NCI-H187 treated with DMSO at 0.1 percent for 48 hours (cell line): ENCODE measurements around the gene GALNT18.
"Not testable (repeated sequence)": the region's sequence is repeated elsewhere in the genome, so short reads cannot be mapped to it uniquely, and the experiment has no call there.

Source experiments
- DNase-seq: peaks from one replicate; lab custom pipeline; 2025; lab: John Stamatoyannopoulos, UW

The GALNT18 gene

DNA sequence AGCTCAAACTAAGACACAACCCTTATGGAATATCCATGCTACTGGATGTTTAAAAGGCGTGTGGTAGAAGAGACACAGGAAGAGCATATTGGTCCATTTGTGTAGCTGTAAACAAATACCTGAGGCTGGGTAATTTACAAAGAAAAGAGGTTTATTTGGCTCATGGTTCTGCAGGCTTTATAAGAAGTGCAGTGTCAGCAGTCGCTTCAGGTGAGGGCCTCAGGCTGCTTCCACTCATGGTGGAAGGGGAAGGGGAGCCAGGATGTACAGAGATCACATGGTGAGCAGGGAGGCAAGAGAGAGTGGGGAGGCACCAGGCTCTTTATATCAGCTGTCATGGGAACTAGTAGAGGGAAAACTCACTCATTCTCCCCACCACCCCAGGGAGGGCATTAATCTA is 237.0 kb downstream of the GALNT18 start:
- no peak for DNase-seq

DNA sequence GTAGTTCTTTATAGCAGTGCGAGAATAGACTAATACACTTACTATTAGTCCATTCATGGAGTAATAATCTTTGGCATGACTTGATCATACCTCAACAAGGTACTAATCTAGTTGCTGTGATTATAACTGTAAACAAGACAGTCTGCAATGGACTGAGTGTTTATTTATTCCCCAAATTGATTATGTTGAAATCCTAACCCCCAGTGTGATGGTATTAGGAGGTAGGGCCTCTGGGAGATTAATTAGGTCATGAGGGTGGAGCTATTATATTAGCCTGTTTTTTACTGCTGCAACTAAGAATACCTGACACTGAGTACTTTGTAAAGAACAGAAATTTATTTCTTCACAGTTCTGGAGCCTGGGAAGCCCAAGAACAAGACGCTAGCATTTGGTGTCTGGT is 237.8 kb downstream of the GALNT18 start:
- DNase-seq: no peak

DNA sequence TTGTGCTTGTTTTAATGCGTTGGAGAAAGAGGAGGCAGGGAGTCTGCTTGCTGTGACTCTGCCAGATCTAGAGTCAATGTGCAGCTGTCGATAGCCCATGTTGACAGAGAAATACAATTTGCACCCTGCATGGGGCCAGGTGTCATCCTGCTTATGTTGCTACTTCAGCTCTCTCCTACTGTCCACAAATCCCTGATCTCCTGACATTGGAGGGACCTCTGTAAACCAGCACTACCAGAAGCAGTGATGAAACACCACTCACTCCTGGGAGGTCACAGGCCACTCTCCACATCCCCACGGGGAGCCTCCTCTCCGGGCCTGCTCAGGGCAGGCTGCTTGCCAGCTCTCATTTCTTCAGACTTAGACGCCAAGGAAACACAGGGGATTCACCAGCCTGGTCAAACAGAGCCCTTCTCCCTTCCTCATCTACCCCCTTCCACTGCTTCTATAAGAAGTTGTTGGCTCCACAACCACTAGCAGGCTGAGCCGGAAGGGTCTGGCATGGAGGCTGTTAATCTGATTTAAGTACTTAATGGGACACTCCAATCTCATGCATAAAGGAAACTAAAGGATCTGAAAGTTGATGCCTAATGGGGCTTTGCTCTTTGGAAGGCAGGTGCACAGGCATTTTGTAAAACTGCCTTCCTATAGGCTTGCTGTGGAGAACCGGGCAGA is 238.8 kb downstream of the GALNT18 start:
- peak; percentile 94 for DNase-seq

DNA sequence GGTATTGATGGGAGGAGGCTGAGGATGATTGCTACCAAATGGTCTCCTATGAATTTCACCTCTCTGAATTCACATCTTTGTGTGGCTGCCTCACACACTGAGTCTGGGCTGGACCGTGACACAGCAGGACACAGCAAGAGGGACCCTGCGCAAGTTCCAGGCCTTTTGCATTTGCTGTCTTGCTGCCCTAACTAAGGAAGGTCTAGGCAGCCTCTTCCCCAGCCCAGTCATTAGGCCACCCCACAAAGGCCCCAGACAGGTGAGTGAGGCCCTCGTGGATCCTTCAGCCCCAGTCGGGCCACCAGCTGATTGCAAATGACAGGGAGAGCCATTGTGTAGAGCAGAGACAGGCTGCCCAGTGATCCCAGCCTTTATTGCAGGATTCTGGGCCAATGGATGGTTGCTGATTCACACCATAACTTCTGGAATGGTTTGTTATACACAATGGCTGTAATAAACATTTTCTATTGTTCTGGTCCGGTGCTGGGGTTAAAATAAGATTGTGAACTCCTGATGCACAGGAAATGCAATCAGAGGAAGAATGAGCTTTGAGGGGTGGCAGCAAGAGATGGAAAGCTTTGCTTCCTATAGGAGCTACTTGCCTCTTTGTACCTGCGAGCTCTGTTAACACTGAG is 240.2 kb downstream of the GALNT18 start:
- DNase-seq: no peak

DNA sequence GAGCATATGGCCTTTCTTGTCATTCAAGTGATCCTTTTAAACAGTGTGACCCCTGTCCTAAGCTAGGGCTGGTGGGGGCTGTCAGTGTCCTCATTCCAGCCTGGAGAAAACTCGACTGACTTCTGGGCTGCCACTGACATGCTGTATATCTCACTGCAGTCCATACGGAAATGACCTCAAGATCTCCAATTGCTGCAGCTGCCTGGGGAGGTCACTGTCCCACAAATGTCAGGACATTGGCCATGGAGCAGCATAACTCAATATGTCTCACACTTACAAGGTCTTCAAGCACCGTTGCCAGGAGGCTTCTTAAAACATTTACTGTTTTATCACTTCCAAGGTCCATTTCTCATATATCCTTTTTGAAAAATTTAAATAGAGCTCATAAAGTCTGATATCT is 240.9 kb downstream of the GALNT18 start:
- no peak for DNase-seq

DNA sequence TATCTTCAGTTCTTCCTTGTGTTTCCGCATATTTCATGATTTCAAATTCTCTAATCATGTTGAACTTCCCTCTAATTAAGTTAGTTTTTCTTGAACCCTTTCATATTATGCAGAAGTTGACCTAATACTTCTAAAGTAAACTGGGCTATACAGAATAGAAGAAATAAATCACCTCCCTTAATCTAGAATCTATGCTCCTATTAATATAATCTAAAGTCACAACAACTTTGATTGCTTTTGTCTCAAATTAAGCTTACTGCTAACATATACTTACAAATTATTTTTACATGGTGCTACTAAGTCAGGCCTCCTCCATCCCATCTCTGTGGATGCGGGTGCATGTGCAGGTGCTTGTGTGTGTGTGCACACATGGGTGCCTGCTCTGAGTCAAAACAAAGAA is 241.5 kb downstream of the GALNT18 start:
- no peak for DNase-seq

DNA sequence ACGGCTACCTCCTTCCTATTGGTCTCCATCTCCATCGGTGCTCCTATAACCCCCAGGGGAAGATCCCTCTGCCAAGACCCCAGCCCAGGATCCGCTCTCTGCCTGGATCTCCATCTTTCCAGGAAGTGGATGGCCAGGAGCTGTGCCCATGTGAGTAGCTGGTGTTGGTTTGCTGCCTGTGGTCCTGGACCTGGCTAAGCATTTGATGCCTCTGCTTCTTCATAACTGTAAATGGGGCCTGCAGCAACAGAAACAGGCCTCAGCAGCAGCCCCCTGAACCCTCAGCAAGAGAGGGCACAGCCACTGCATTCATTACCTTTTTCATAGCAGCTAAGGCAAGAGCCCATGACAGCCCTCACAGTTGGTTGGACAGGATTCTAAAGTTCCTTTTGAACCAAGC is 242.1 kb downstream of the GALNT18 start:
- no peak for DNase-seq

DNA sequence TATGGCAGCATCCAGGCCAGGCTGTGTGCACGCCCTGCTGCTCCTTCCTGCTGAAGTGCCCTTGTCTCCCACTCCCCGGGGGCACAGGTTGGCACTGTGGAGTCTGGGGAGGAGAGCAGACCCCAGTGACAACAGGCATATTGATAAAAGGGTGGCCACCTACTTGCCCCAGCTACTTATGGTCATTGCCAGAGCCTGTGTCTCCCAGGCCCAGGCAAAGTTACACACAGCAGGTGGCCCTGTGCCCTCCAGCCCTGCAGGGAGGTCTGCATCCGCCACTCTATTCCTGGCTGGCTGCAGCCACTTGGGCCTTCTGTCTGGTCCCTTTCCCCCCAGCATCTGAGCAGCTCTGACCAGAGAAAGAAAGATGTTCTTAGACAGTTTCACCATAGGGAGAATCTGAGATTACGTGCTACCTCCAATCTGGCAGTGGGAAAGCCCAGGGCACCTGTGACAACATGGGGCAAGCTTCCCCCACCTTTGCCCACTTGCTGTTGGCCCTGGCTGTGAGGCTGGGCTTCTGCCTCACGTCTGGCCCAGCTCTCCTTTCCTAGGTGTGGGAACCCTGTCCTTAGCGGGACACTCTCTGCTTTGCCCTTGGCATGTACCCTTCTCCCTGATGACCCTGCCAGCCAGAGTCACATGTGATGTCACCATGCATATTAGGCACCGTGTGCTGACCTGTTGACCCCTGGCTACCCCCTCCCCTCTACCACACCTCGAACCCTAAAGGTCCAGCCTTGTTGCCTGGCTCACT is 243.4 kb downstream of the GALNT18 start:
- DNase-seq: no peak

DNA sequence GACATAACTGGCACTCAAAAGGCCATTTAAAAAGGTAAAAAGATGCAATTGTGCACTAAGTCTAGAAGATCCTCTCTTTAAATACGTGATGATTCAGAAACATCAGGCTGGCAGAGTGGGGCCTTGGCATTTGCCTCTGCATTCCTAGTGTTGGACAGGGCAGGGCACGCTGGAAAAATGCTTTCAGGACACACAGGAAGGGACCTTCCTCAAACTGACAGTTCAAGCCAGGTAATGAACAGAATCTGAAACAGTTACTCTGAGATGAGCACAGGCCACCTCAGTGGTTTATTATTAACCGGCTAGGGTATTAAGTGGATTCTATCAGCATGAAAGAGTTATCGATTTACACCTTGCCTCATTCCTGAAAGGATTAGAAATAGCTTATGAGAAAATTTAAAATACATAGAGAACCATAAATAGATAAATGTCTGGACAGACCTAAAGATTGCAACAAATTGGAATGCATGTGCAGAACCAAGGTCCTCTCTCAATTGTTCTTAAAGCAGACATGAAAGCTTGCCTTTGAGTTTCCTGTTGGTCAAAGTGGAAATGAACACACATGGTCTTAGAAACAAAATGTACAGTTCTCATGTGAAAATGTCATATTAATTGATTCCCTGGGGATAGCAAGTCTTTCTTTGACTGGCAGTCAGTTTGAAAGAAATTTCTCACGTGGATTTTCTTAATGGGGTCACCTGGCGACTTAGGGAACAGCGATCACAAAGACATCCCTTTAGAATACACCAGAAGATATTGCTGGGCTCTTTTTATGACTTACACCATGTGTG is 247.3 kb downstream of the GALNT18 start:
- no peak for DNase-seq

DNA sequence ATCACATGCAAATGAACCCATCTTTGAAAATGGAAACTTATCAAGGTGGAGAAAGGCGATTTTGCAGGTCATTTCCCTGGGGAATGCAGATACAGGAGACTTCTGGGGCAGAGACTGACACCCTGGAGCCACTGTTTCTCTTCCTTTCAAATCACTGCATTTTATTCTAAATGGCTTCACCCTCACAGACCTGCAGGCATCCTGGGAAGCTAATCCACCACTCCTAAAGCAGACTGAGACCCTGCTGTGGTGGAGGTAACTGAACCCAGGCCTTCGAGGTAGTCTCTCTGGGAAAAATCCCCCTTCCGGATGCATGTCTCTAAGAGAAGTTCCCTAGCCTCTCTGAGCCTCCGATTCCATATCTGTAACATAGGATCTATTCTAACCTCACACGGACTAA is 247.9 kb downstream of the GALNT18 start:
- DNase-seq: no peak

DNA sequence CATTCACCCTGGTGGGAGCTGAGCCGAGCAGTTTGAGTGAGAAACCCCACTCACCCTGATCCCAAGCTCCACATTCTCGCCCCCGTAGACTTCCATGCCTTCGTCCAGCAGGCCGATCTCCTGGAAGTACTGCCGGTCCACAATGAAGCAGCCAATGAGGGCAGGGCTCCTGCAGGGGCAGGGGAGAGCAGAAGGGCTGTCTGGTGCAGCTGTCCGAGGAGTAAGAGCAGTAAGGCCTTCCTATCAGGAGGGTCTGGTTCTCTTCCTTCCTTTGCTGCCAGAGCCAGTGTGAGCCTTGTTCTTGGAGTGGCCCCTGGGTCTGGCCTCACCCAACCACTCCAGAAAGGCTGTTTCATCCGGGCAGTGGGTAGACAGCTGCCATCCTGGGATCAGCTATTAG is 249.3 kb downstream of the GALNT18 start:
- DNase-seq: no peak

DNA sequence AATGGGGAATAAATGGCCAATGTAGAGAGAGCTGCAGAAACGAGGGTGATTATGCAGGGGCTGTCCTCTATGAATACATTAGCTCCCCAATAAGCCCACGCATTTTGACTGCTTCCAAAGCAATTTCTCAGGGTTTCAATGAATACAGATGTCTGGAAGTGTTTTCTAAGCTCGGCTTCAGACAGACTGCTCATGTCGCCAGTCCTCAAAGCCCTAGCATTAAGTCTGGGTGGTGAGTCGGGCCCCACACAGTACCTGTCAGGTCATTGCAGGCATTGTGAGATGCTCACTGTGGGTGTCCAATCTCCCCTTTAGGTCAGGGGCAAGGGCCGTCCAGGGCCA is 250.9 kb downstream of the GALNT18 start:
- DNase-seq: no peak

DNA sequence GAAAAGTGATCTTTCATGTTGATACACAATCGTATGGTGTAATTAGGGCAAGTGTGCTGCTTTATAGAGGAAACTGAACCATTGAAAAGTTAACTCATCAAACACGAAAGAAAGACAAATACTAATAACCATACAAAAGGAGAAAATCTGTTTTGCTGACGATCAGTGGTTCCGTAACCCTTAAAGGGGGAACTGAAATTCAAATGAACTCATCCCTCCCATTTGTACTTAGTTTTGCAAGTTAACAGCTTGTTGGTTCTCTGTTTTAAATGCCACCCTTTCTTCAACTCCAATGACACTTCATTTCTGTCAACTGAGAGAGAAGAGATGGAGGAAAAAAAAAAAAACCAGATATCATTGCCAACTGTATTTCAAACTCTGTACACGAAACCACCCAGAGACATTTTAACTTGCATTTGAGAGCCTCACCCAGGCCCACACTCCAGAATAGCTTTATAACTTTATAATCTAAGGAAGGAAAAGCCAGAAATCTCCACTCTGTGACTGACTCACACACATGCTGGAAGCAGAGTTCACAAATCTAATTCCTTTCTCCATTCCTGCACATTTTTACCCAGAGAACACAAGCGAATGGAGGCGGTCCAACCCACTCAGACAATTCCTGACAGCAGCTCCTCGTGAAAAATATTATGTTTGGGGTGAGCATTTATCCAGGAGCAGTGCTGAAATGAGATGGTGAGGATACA is 251.4 kb downstream of the GALNT18 start:
- no peak for DNase-seq

DNA sequence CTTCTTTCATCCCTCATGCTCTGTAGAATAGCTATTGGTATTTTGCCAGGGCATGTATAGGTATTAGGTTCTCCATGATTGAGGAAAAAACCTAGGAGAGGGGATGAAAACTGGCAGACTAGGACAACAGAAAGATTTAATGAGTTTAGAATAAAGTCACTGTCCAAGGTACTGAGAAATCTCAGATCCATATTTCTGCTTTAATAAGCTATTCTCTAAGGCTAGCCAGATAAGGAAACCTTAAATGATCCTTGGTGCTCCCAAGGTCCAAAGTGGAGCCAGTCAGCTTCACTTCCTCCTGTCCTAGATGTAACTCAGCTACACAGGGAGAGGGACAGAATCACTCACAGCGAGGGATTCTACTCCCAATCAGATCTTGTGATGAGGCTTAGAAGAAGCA is 255.0 kb downstream of the GALNT18 start:
- no peak for DNase-seq

DNA sequence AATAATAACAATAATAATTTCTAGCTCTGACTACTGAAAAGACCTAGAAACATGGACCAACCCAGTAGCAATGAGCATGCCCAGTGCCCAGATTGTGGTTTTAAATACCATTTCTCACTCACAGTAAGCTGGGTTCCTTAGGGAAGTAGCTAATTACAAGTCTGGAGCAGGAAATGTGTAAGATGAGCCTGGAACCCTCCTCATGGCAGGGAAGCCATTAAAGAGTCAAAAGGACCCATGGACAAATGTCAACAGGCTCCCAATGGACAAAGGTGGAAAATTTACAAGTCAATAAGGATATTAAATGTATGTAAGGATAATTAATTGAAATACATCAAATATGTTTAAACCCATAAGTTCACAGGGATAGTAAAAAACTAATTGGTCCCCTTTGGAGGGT is 258.1 kb downstream of the GALNT18 start:
- no peak for DNase-seq

DNA sequence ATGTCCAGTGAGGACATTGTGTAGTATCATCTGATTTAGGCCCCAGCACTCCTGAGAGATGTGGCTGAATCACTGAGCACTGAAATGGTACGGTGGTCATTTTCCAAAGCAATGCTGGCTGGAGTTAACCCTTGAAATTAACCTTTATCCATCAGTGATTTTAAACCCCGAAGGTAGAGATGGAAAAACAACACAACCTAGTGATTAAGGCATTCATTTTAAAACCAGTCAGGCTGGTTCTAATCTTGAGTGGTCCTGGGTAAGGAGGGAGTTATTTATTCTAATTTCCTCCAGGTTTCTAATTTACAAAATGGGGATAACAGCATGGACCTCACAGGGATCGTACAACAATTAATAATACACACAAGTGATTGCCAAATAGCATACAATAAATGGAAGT is 262.2 kb downstream of the GALNT18 start:
- no peak for DNase-seq

DNA sequence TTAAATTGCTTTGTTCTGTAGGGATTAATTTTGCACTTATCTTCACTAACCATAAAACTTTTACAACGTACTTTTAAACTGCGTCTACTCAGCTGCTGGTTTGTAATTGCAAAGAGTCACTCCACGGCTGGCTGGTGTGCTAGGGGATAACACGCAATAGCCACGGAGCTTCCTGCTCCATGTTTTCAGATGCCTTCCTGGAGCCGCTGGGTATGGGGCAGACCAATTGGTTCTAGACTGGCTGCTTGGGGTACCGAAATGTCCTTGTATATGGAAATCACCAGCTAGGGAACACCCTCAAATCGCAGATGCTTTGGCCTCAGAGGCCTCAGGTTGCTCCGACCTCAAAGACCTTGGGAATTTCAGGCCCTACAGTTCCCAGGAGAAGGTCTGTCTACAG is 265.0 kb downstream of the GALNT18 start:
- DNase-seq: no peak

DNA sequence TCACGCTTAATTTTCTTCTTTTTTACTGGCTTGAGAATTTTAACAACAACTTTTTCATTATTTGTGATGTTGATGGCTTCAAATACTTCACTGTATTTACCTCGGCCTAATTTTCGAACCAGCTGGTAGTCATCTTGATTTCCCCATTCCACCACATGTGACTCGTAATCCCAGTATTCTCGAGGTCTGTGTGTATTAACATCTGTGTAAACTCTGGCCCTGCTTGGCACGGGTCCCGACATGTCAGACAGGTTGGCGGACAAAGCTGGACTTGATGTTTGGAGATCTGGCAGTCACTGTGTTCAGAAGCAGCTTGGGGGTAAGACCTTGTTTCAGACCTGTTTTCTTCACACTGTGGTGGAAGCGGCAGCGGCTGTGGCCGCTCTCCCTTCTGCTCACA is 268.9 kb downstream of the GALNT18 start, which contains the start of gene CSNK2A3:
Gene CSNK2A3, minus strand, starts transcription at position 373 of the 400 bp plus-strand sequence. Its CDS starts 131 bp downstream, at position 242.
- not testable (repeated sequence) for DNase-seq

DNA sequence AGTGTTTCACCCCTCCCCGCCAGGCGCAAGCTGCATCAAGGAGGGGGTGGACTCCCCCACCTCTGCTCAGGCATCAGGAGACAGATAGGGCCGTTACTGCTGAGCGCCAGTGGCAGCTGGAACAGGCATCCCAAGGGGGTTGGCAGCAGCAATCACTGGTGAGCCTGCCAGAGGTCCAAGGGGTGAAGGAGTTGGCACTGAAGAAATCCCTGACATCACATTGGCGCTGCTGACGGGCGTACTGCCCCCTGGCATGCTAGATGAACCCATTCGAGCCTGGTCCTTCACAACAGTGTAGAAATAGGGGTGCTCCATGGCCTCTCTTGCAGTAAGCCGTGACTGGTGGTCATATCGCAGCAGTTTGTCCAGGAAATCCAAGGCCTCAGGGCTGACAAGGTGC is 270.0 kb downstream of the GALNT18 start:
- DNase-seq: not testable (repeated sequence)

DNA sequence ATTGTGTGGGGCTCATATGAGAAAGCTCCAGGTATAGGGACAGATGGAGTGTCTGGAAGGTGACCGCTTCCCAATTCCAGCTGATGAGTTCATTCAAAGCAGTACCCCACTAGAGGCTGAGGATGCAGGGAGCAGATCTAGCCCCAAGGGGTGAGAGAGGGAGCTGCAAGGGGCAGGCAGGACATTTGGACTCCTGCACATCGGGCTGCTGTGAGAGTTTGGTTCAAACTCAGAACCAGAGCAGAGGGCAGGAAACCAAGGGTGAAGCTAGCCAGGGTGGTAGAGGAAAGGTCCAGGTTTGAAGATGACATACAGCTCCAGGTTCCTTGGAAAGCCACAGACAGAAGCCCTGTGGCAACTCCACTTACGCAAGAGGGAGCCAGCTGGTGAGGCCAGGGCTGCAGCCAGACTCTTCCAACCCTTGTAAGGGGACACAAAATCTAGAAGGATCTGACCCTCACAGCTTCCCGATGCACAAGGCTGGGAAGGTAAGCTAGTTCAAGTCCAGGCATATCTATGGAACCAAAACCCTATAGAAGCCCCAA is 270.7 kb downstream of the GALNT18 start:
- DNase-seq: no peak

DNA sequence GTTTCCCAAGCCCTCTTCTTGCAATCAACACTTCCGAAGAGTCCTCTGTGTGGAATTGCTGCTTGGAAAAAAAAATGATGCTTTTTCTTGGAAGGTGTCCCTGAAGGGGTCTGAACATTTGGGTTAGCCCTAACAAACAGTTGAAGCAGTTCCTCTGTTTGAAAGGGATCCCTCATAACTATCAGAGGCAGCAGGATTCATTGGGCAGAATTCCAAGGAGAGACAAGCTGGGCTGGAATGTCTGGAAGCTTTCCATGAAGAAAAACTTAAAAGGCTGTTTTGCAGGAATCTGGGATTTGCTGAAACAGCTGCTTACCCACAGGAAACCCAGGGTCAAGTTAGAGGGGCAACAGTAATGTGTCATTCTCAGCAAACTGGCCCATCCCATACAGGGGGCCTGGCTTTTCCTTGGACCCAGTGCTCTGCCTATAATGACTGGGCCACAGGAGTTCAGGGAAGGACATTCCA is 271.9 kb downstream of the GALNT18 start:
- no peak for DNase-seq
